ENCODE results near the gene BIRC2.

DNA sequence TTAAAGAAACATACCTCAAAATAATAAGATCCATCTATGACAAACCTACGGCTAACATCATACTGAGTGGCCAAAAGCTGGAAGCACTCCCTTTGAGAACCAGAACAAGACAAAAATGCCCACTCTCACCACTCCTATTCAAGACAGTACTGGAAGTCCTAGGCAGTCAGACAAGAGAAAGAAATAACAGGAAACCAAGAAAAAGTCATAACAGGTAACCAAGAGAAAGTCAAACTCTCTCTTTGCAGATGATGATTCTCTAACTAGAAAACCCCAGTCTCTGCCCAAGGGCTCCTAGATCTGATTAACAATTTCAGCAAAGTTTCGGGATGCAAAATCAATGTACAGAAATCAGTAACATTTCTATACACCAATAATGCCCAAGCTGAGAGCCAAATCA lies 70.0 kb downstream of the BIRC2 start:
- TF ChIP-seq POLR2A (IDR thresholded peaks at IDR 0.05), result no peak
- TF ChIP-seq, protein P1, sequence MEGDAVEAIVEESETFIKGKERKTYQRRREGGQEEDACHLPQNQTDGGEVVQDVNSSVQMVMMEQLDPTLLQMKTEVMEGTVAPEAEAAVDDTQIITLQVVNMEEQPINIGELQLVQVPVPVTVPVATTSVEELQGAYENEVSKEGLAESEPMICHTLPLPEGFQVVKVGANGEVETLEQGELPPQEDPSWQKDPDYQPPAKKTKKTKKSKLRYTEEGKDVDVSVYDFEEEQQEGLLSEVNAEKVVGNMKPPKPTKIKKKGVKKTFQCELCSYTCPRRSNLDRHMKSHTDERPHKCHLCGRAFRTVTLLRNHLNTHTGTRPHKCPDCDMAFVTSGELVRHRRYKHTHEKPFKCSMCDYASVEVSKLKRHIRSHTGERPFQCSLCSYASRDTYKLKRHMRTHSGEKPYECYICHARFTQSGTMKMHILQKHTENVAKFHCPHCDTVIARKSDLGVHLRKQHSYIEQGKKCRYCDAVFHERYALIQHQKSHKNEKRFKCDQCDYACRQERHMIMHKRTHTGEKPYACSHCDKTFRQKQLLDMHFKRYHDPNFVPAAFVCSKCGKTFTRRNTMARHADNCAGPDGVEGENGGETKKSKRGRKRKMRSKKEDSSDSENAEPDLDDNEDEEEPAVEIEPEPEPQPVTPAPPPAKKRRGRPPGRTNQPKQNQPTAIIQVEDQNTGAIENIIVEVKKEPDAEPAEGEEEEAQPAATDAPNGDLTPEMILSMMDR (IDR thresholded peaks at IDR 0.05), result no peak
